ENCODE measurements around the gene SIPA1L3.

SIPA1L3 gene

GRCh38 chr19:38180071-38180470 lies 273.1 kb downstream of the SIPA1L3 start:
- H3K4me1 ChIP-seq (ENCODE audit: control insufficient read depth, insufficient read depth, low read length) = peaks cover 19% of the 10 kb centered on the region
- H3K27me3 ChIP-seq (ENCODE audit: control insufficient read depth, insufficient read depth, low read length, poor library complexity, severe bottlenecking) = no peaks in the 10 kb centered on the region
- H3K27ac ChIP-seq (ENCODE audit: insufficient read depth, low read depth, low read length, poor library complexity, severe bottlenecking) = no peak overlapping the region
- no peak overlapping the region for H3K4me3 ChIP-seq (ENCODE audit: insufficient read depth, low read depth, low read length)
- 88 to 95% methylated on average over 3 of the region's 3 CpGs for WGBS, 2 experiments
- H3K36me3 ChIP-seq (ENCODE audit: control insufficient read depth, insufficient read depth, low read length) = peaks cover 3% of the 10 kb centered on the region
- H3K9me3 ChIP-seq (ENCODE audit: control insufficient read depth, low read length) = no peaks in the 10 kb centered on the region

GRCh38 chr19:38182536-38183210 lies 275.7 kb downstream of the SIPA1L3 start:
- H3K27ac ChIP-seq (ENCODE audit: insufficient read depth, low read depth, low read length, poor library complexity, severe bottlenecking) = no peak overlapping the region
- no peaks in the 10 kb centered on the region for H3K27me3 ChIP-seq (ENCODE audit: control insufficient read depth, insufficient read depth, low read length, poor library complexity, severe bottlenecking)
- H3K36me3 ChIP-seq (ENCODE audit: control insufficient read depth, insufficient read depth, low read length) = peaks cover 3% of the 10 kb centered on the region
- no peaks in the 10 kb centered on the region for H3K9me3 ChIP-seq (ENCODE audit: control insufficient read depth, low read length)
- 72 to 75% methylated on average over 21 of the region's 21 CpGs for WGBS, 2 experiments
- H3K4me3 ChIP-seq (ENCODE audit: insufficient read depth, low read depth, low read length) = no peak overlapping the region
- peaks cover 19% of the 10 kb centered on the region for H3K4me1 ChIP-seq (ENCODE audit: control insufficient read depth, insufficient read depth, low read length)

GRCh38 chr19:38183251-38183897 lies 276.4 kb downstream of the SIPA1L3 start:
- H3K27ac ChIP-seq (ENCODE audit: insufficient read depth, low read depth, low read length, poor library complexity, severe bottlenecking) = no peak overlapping the region
- 3 to 4% methylated on average over 30 of the region's 30 CpGs for WGBS, 2 experiments

GRCh38 chr19:38184815-38185214 lies 277.8 kb downstream of the SIPA1L3 start:
- no peak overlapping the region for H3K27ac ChIP-seq (ENCODE audit: insufficient read depth, low read depth, low read length, poor library complexity, severe bottlenecking)
- H3K27me3 ChIP-seq (ENCODE audit: control insufficient read depth, insufficient read depth, low read length, poor library complexity, severe bottlenecking) = no peaks in the 10 kb centered on the region
- no peak overlapping the region for H3K4me3 ChIP-seq (ENCODE audit: insufficient read depth, low read depth, low read length)
- WGBS, 2 experiments = 94 to 95% methylated on average over 9 of the region's 9 CpGs
- no peaks in the 10 kb centered on the region for H3K9me3 ChIP-seq (ENCODE audit: control insufficient read depth, low read length)
- H3K36me3 ChIP-seq (ENCODE audit: control insufficient read depth, insufficient read depth, low read length) = peaks cover 3% of the 10 kb centered on the region
- H3K4me1 ChIP-seq (ENCODE audit: control insufficient read depth, insufficient read depth, low read length) = peaks cover 19% of the 10 kb centered on the region

More at GRCh38 chr19:38183251-38183897, 276.4 kb downstream of the SIPA1L3 start:
- H3K4me1 ChIP-seq (ENCODE audit: control insufficient read depth, insufficient read depth, low read length) = peaks cover 19% of the 10 kb centered on the region
- H3K4me3 ChIP-seq (ENCODE audit: insufficient read depth, low read depth, low read length) = peak overlapping the region; percentile 21
- no peaks in the 10 kb centered on the region for H3K9me3 ChIP-seq (ENCODE audit: control insufficient read depth, low read length)
- H3K36me3 ChIP-seq (ENCODE audit: control insufficient read depth, insufficient read depth, low read length) = peaks cover 3% of the 10 kb centered on the region
- no peaks in the 10 kb centered on the region for H3K27me3 ChIP-seq (ENCODE audit: control insufficient read depth, insufficient read depth, low read length, poor library complexity, severe bottlenecking)

GRCh38 chr19:38185562-38185961 lies 278.6 kb downstream of the SIPA1L3 start:
- H3K9me3 ChIP-seq (ENCODE audit: control insufficient read depth, low read length) = no peaks in the 10 kb centered on the region
- no peaks in the 10 kb centered on the region for H3K27me3 ChIP-seq (ENCODE audit: control insufficient read depth, insufficient read depth, low read length, poor library complexity, severe bottlenecking)
- peaks cover 19% of the 10 kb centered on the region for H3K4me1 ChIP-seq (ENCODE audit: control insufficient read depth, insufficient read depth, low read length)
- WGBS, 2 experiments = 94 to 95% methylated on average over 10 of the region's 10 CpGs
- no peak overlapping the region for H3K27ac ChIP-seq (ENCODE audit: insufficient read depth, low read depth, low read length, poor library complexity, severe bottlenecking)
- peaks cover 3% of the 10 kb centered on the region for H3K36me3 ChIP-seq (ENCODE audit: control insufficient read depth, insufficient read depth, low read length)
- H3K4me3 ChIP-seq (ENCODE audit: insufficient read depth, low read depth, low read length) = no peak overlapping the region

- H3K27ac ChIP-seq (ENCODE audit: insufficient read depth, low read depth, low read length, poor library complexity, severe bottlenecking) = no peak overlapping the region
- no peaks in the 10 kb centered on the region for H3K9me3 ChIP-seq (ENCODE audit: control insufficient read depth, low read length)
- H3K4me1 ChIP-seq (ENCODE audit: control insufficient read depth, insufficient read depth, low read length) = no peaks in the 10 kb centered on the region
- no peaks in the 10 kb centered on the region for H3K27me3 ChIP-seq (ENCODE audit: control insufficient read depth, insufficient read depth, low read length, poor library complexity, severe bottlenecking)
- H3K36me3 ChIP-seq (ENCODE audit: control insufficient read depth, insufficient read depth, low read length) = no peaks in the 10 kb centered on the region
- WGBS, 2 experiments = 84 to 86% methylated on average over 6 of the region's 6 CpGs
- H3K4me3 ChIP-seq (ENCODE audit: insufficient read depth, low read depth, low read length) = no peak overlapping the region
Measured at GRCh38 chr19:38190061-38190460, 283.1 kb downstream of the SIPA1L3 start.

GRCh38 chr19:38190793-38191192 lies 283.8 kb downstream of the SIPA1L3 start:
- Histone ChIP-seq H3K9me3 (ENCODE audit: control insufficient read depth, low read length) (no peaks in the 10 kb centered on the region), H3K4me3 (ENCODE audit: insufficient read depth, low read depth, low read length) (no peak overlapping the region), H3K27ac (ENCODE audit: insufficient read depth, low read depth, low read length, poor library complexity, severe bottlenecking) (no peak overlapping the region), H3K4me1 (ENCODE audit: control insufficient read depth, insufficient read depth, low read length) (no peaks in the 10 kb centered on the region), H3K36me3 (ENCODE audit: control insufficient read depth, insufficient read depth, low read length) (no peaks in the 10 kb centered on the region), H3K27me3 (ENCODE audit: control insufficient read depth, insufficient read depth, low read length, poor library complexity, severe bottlenecking) (no peaks in the 10 kb centered on the region)
- WGBS, 2 experiments = 91 to 93% methylated on average over 6 of the region's 6 CpGs

GRCh38 chr19:38191747-38192146 lies 284.7 kb downstream of the SIPA1L3 start:
- H3K4me1 ChIP-seq (ENCODE audit: control insufficient read depth, insufficient read depth, low read length) = no peaks in the 10 kb centered on the region
- H3K27ac ChIP-seq (ENCODE audit: insufficient read depth, low read depth, low read length, poor library complexity, severe bottlenecking) = no peak overlapping the region
- H3K36me3 ChIP-seq (ENCODE audit: control insufficient read depth, insufficient read depth, low read length) = no peaks in the 10 kb centered on the region
- WGBS, 2 experiments = 92% methylated on average over 13 of the region's 13 CpGs
- H3K4me3 ChIP-seq (ENCODE audit: insufficient read depth, low read depth, low read length) = no peak overlapping the region
- H3K9me3 ChIP-seq (ENCODE audit: control insufficient read depth, low read length) = no peaks in the 10 kb centered on the region
- H3K27me3 ChIP-seq (ENCODE audit: control insufficient read depth, insufficient read depth, low read length, poor library complexity, severe bottlenecking) = no peaks in the 10 kb centered on the region

- Histone ChIP-seq H3K27me3 (ENCODE audit: control insufficient read depth, insufficient read depth, low read length, poor library complexity, severe bottlenecking) (no peaks in the 10 kb centered on the region), H3K9me3 (ENCODE audit: control insufficient read depth, low read length) (no peaks in the 10 kb centered on the region), H3K27ac (ENCODE audit: insufficient read depth, low read depth, low read length, poor library complexity, severe bottlenecking) (no peak overlapping the region), H3K36me3 (ENCODE audit: control insufficient read depth, insufficient read depth, low read length) (no peaks in the 10 kb centered on the region), H3K4me3 (ENCODE audit: insufficient read depth, low read depth, low read length) (no peak overlapping the region), H3K4me1 (ENCODE audit: control insufficient read depth, insufficient read depth, low read length) (no peaks in the 10 kb centered on the region)
- WGBS, 2 experiments = 96 to 97% methylated on average over 29 of the region's 29 CpGs
Measured at GRCh38 chr19:38193445-38193844, 286.4 kb downstream of the SIPA1L3 start.

GRCh38 chr19:38194061-38194701 lies 287.2 kb downstream of the SIPA1L3 start:
- no peaks in the 10 kb centered on the region for H3K4me1 ChIP-seq (ENCODE audit: control insufficient read depth, insufficient read depth, low read length)
- H3K9me3 ChIP-seq (ENCODE audit: control insufficient read depth, low read length) = no peaks in the 10 kb centered on the region
- H3K27me3 ChIP-seq (ENCODE audit: control insufficient read depth, insufficient read depth, low read length, poor library complexity, severe bottlenecking) = no peaks in the 10 kb centered on the region
- 90 to 92% methylated on average over 13 of the region's 13 CpGs for WGBS, 2 experiments
- H3K4me3 ChIP-seq (ENCODE audit: insufficient read depth, low read depth, low read length) = no peak overlapping the region
- no peaks in the 10 kb centered on the region for H3K36me3 ChIP-seq (ENCODE audit: control insufficient read depth, insufficient read depth, low read length)
- H3K27ac ChIP-seq (ENCODE audit: insufficient read depth, low read depth, low read length, poor library complexity, severe bottlenecking) = no peak overlapping the region
